Measurements from ENCODE around the gene ARFGEF3.

- no peak for TF ChIP-seq CTCF (IDR thresholded peaks at IDR 0.05)
- no peak for TF ChIP-seq POLR2A (IDR thresholded peaks at IDR 0.05)
Observed at GRCh38 chr6:138241381-138241780, 79.6 kb downstream of the ARFGEF3 start.

Measured in breast epithelium (tissue), 3 donors.